MM.1S (cell line): ENCODE results near the gene FAM117B.

Source experiments
- CTCF ChIP-seq: fragments of 300-600 bp; sonication (generic); IDR thresholded peaks from 2 replicates; pipeline ENCODE4 v1.5.1; 2016; ENCODE audit warnings: antibody characterized with exemption, low read length, mixed read lengths
- EZH2 ChIP-seq: fragments of 300-600 bp; sonication (generic); optimal IDR thresholded peaks from 2 replicates; pipeline ENCODE3; 2017; ENCODE audit warnings: low read depth, mild to moderate bottlenecking, antibody characterized with exemption, low read length, mixed read lengths
- EZH2phosphoT487 ChIP-seq: fragments of 300-600 bp; sonication (generic); IDR thresholded peaks from 2 replicates; pipeline ENCODE4 v1.6.1; 2018; ENCODE audit warnings: antibody characterized with exemption, low read length

GRCh38 chr2:202693503-202693902 lies 58.7 kb downstream of the FAM117B start:
- TF ChIP-seq CTCF: no peak
- no peak for TF ChIP-seq EZH2
- no peak for TF ChIP-seq EZH2phosphoT487
